Endothelial cell of umbilical vein (primary cell): ENCODE data around the gene ACTN1. TPM values are rescaled to one million over a fixed set of nuclear protein-coding genes. Genes with fewer than 3 reads are reported as not detected.

Experiments used
- BruUV-seq: library from RNA; stranded (reverse); fragments of 400-500 nt; replicated peaks from 2 replicates; lab custom pipeline; 2021; lab: Mats Ljungman, UMichigan
- CTCF ChIA-PET: fragments of 300-600, 350-600 bp; sonication (Branson Sonifier 250); formaldehyde crosslinking; loops from one replicate; lab custom pipeline; 2021; ENCODE audit warnings: antibody characterized with exemption, inconsistent platforms; lab: Charles Lee
- POLR2A ChIA-PET: fragments of 300-600, 350-600 bp; sonication (Branson Sonifier 250); formaldehyde crosslinking; loops from one replicate; lab custom pipeline; 2021; ENCODE audit warnings: antibody characterized with exemption, inconsistent platforms; lab: Charles Lee
- DNase-seq: peaks from one replicate; pipeline ENCODE4 v3.0.0-alpha.2; 2011; ENCODE audit warnings: low read depth, low spot score
- FAIRE-seq: peaks from 2 replicates; lab custom pipeline; 2011; peaks lifted over from hg19 to GRCh38; lab: Jason Lieb, UNC
- H2AFZ ChIP-seq: 2 replicates; pipeline ENCODE4 v1.6.0; 2012; ENCODE audit warnings: low read depth, low read length, control low read depth, inconsistent platforms
- H3K27ac ChIP-seq: 2 replicates; pipeline ENCODE4 v1.5.1; 2011; ENCODE audit warnings: low read depth, mild to moderate bottlenecking, control low read depth, low read length, moderate library complexity; ENCODE audit not compliant: insufficient read depth
- H3K27me3 ChIP-seq, 2 experiments: 2 replicates each; pipeline versions ENCODE4 v1.6.0 to v1.6.1; 2011; ENCODE audit warnings: low read length in 2 of 2, mixed read lengths in 1 of 2; ENCODE audit not compliant: control insufficient read depth in 2 of 2, insufficient read depth in 2 of 2
- H3K36me3 ChIP-seq, 2 experiments: 2 replicates in 1 of 2; 3 replicates in 1 of 2; pipeline ENCODE4 v1.5.1; 2011; ENCODE audit warnings: low read length in 2 of 2, mild to moderate bottlenecking in 1 of 2, moderate library complexity in 1 of 2; ENCODE audit not compliant: control insufficient read depth in 2 of 2, insufficient read depth in 2 of 2; ENCODE audit errors: extremely low read depth in 1 of 2
- H3K4me1 ChIP-seq: 3 replicates; pipeline ENCODE4 v1.5.1; 2011; ENCODE audit warnings: mild to moderate bottlenecking, low read length; ENCODE audit not compliant: control insufficient read depth, insufficient read depth; ENCODE audit errors: extremely low read depth
- H3K4me2 ChIP-seq: 2 replicates; pipeline ENCODE4 v1.6.1; 2011; ENCODE audit warnings: low read length, control low read depth, mixed read lengths; ENCODE audit not compliant: insufficient read depth
- H3K4me3 ChIP-seq, 3 experiments: fragments of 200-600 bp in 1 of 3; sonication (generic), shearing (Covaris generic) in 1 of 3; replicated peaks in 1 of 3; 2 replicates each; pipeline ENCODE4 v1.5.1; 2011 to 2016; ENCODE audit warnings: control low read depth in 3 of 3, low read length in 3 of 3, mild to moderate bottlenecking in 2 of 3, inconsistent platforms in 1 of 3, low read depth in 1 of 3, moderate library complexity in 1 of 3; ENCODE audit not compliant: insufficient read depth in 1 of 3
- H3K79me2 ChIP-seq: 2 replicates; pipeline ENCODE4 v1.6.0; 2012; ENCODE audit warnings: low read length, inconsistent platforms; ENCODE audit not compliant: control insufficient read depth, insufficient read depth
- H3K9ac ChIP-seq: replicated peaks from 2 replicates; pipeline ENCODE3; 2011; ENCODE audit warnings: low read length, control low read depth; ENCODE audit not compliant: insufficient read depth; ENCODE audit errors: extremely low read depth
- H3K9me1 ChIP-seq: replicated peaks from 3 replicates; pipeline ENCODE4 v1.6.0; 2011; ENCODE audit warnings: mild to moderate bottlenecking, low read length; ENCODE audit not compliant: control insufficient read depth, insufficient read depth; ENCODE audit errors: extremely low read depth
- H3K9me3 ChIP-seq: replicated peaks from 2 replicates; pipeline ENCODE4 v1.5.1; 2012; ENCODE audit warnings: low read length, inconsistent platforms; ENCODE audit not compliant: control insufficient read depth, insufficient read depth
- H4K20me1 ChIP-seq: replicated peaks from 2 replicates; pipeline ENCODE3; 2011; ENCODE audit warnings: mild to moderate bottlenecking, low read length; ENCODE audit not compliant: control insufficient read depth, insufficient read depth; ENCODE audit errors: extremely low read depth
- JUN ChIP-seq: IDR thresholded peaks from 2 replicates; pipeline ENCODE4 v1.6.1; 2011; ENCODE audit warnings: borderline replicate concordance, low read depth; ENCODE audit not compliant: insufficient read length, insufficient read depth
- MAX ChIP-seq: IDR thresholded peaks from 2 replicates; pipeline ENCODE4 v1.6.1; 2011; ENCODE audit not compliant: insufficient read depth, insufficient read length
- POLR2AphosphoS5 ChIP-seq: IDR thresholded peaks from 2 replicates; pipeline ENCODE4 v1.6.1; 2012; ENCODE audit warnings: low read depth, mild to moderate bottlenecking, control low read depth, low read length, moderate library complexity; ENCODE audit not compliant: insufficient read depth
- dilution Hi-C: fragments of 300-500 bp; cut with MboI; formaldehyde crosslinking; loops from one replicate; pipeline ENCODE4 v1.15.0; 2019; ENCODE audit warnings: low sequenced_read_pairs; ENCODE audit not compliant: extremely low pct_ligation_motif_present
- intact Hi-C: fragments of 100-400 bp; cut with micrococcal nuclease; formaldehyde crosslinking; loops from one replicate; pipeline ENCODE4 v1.10.0; 2022
- polyA plus RNA-seq, 4 experiments: library from polyadenylated mRNA; depleted of rRNA in 3 of 4; stranded (reverse) in 3 of 4; unstranded in 1 of 4; fragments of >200 nt; gene quantifications; 2 replicates each; pipeline versions ENCODE4 v1.2.1 to v1.2.3, GENCODE V29; 2011 to 2012; ENCODE audit warnings: missing spikeins in 1 of 4
- total RNA-seq: library from RNA; stranded (reverse); gene quantifications from 2 replicates; pipeline ENCODE4 v1.2.3, GENCODE V29; 2021

ACTN1 gene
- total and polyA plus RNA-seq, 2 donors (not counting 3 experiments of a cell fraction or from before 2014, with no cell fraction given) = 442 to 463 TPM

GRCh38 chr14:69004731-69005431 is 25.8 kb upstream of the ACTN1 start:
- Histone ChIP-seq H3K27me3 (no peaks in the 10 kb centered on the region), H3K9me1 (no peaks in the 10 kb centered on the region), H3K9me3 (no peaks in the 10 kb centered on the region), H3K9ac (peak overlapping the region; percentile 28), H3K4me2 (peak overlapping the region; percentile 37), H3K27ac (peak overlapping the region; percentile 44), H3K4me1 (peaks cover 15% of the 10 kb centered on the region), H2AFZ (no peak overlapping the region), H3K4me3 (no peak overlapping the region), H4K20me1 (no peaks in the 10 kb centered on the region), H3K79me2 (no peaks in the 10 kb centered on the region), H3K36me3 (no peaks in the 10 kb centered on the region)
- BruUV-seq = no TSS peak
- intact Hi-C loops (loop anchor here (1.0 to 2.0 kb wide), 3 partner anchors 24 to 74 kb away; no protein-coding TSS in a partner anchor), dilution Hi-C loops (no loop called here)
- CTCF ChIA-PET = interaction anchor here (0.9 to 2.2 kb wide), 9 partner anchors 9 to 97 kb away, joined by 3 to 9 read pairs (median 4); no protein-coding TSS in a partner anchor
- DNase-seq (no peak), FAIRE-seq (peak; percentile 59)
- POLR2A ChIA-PET = interaction anchor here (0.8 to 1.1 kb wide), 4 partner anchors 15 to 51 kb away, joined by 3 read pairs; no protein-coding TSS in a partner anchor
- no peak for TF ChIP-seq POLR2AphosphoS5
- TF ChIP-seq JUN = no peak

GRCh38 chr14:69003626-69004025 is 24.5 kb upstream of the ACTN1 start:
- no TSS peak for BruUV-seq
- CTCF ChIA-PET = interaction anchor here (1.3 kb wide), 1 partner anchor 98 kb away, joined by 4 read pairs; no protein-coding TSS in a partner anchor
- POLR2A ChIA-PET = no interaction called here

More at GRCh38 chr14:69003626-69004025, 24.5 kb upstream of the ACTN1 start:
- Histone ChIP-seq H3K4me3 (no peak overlapping the region), H3K36me3 (no peaks in the 10 kb centered on the region), H3K4me2 (no peak overlapping the region), H3K9me1 (no peaks in the 10 kb centered on the region), H3K27me3 (no peaks in the 10 kb centered on the region), H3K4me1 (peaks cover 15% of the 10 kb centered on the region), H3K9me3 (no peaks in the 10 kb centered on the region), H3K79me2 (no peaks in the 10 kb centered on the region), H3K9ac (no peak overlapping the region), H2AFZ (no peak overlapping the region), H3K27ac (no peak overlapping the region), H4K20me1 (no peaks in the 10 kb centered on the region)
- intact Hi-C loops = loop anchor here (2.0 kb wide), 2 partner anchors 43 to 75 kb away; no protein-coding TSS in a partner anchor
- DNase-seq (no peak), FAIRE-seq (no peak)
- dilution Hi-C loops = no loop called here
- no peak for TF ChIP-seq MAX
- no peak for TF ChIP-seq JUN
